ENCODE results near the gene EIF1AD. TPM values are rescaled to one million over a fixed set of nuclear protein-coding genes. Genes with fewer than 3 reads are reported as not detected.

EIF1AD gene
- total RNA-seq, 4 donors from 2014 or later, result 25.3 to 34.9 (median 28.2) TPM

GRCh38 chr11:66015936-66016792 lies 14.2 kb upstream of the EIF1AD start:
- intact Hi-C loops (cut with DNase I), result no loop called here
- Histone ChIP-seq H3K9me3 (no peaks in the 10 kb centered on the region), H3K4me3 (no peak overlapping the region), H3K27ac (replicated peaks in 1 of 4) (no peak overlapping the region), H3K36me3 (no peaks in the 10 kb centered on the region), H3K27me3 (peaks cover 0 to 36% (median 22%) of the 10 kb centered on the region in 4 donors), H3K4me1 (peaks cover 10 to 14% (median 11%) of the 10 kb centered on the region in 4 donors)
- TF ChIP-seq POLR2AphosphoS5 (IDR thresholded peaks at IDR 0.05), result no peak
- no peak for TF ChIP-seq CTCF (IDR thresholded peaks at IDR 0.05)
- no peak for TF ChIP-seq POLR2A (IDR thresholded peaks at IDR 0.05; ENCODE audit: low read depth)
- TF ChIP-seq EP300 (IDR thresholded peaks at IDR 0.05), result no peak
- DNase-seq (ENCODE audit: extremely low spot score), result no peak
- 85% methylated on average over 17 of the region's 18 CpGs for WGBS

GRCh38 chr11:66015454-66015881 lies 13.5 kb upstream of the EIF1AD start:
- no peaks in the 10 kb centered on the region for H3K36me3 ChIP-seq
- H3K9me3 ChIP-seq, result no peaks in the 10 kb centered on the region
- peaks cover 0 to 36% (median 22%) of the 10 kb centered on the region in 4 donors for H3K27me3 ChIP-seq
- H3K4me3 ChIP-seq, result no peak overlapping the region
- intact Hi-C loops (cut with DNase I), result no loop called here
- TF ChIP-seq POLR2AphosphoS5 (IDR thresholded peaks at IDR 0.05) (no peak), CTCF (IDR thresholded peaks at IDR 0.05) (no peak), POLR2A (IDR thresholded peaks at IDR 0.05; ENCODE audit: low read depth) (no peak), EP300 (IDR thresholded peaks at IDR 0.05) (no peak)
- 73% methylated on average over 5 of the region's 7 CpGs for WGBS
- DNase-seq (ENCODE audit: extremely low spot score), result no peak
- no peak overlapping the region for H3K27ac ChIP-seq (replicated peaks in 1 of 4)
- peaks cover 10 to 14% (median 11%) of the 10 kb centered on the region in 4 donors for H3K4me1 ChIP-seq

DNA sequence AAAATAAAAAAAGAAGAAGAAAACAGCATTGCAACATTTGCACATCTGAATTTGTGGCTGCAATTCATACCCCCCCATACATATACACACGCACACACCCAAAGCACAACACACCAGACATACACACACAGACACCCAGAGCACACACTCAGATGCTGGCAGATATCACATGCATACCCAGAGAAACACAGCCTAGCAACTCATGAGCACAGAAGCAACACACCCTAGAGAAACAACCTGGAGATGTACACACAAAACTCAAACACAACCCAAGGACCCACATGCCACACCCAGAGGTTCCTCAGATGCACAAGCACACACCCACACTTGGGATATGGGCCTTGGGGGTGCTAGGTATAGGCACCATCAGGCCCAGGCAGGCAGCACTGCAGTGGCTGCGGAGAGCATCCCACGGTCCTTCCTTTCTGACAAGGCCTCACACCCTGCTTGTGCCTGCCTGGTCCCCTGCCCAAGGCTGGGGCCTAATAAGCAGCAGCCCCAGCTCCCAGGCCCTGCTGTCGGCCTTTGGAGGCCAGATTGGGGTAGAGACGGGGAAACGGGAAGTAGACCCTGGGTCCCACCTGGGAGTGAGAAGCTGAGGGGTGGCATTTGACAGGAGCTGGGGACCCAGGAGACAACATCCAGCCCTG lies 13.0 kb upstream of the EIF1AD start:
- 83% methylated on average over 6 of the region's 6 CpGs for WGBS
- no peak for TF ChIP-seq POLR2A (IDR thresholded peaks at IDR 0.05; ENCODE audit: low read depth)
- TF ChIP-seq EP300 (IDR thresholded peaks at IDR 0.05), result no peak
- no peak for TF ChIP-seq POLR2AphosphoS5 (IDR thresholded peaks at IDR 0.05)
- no peak for TF ChIP-seq CTCF (IDR thresholded peaks at IDR 0.05)
- Histone ChIP-seq H3K4me3 (no peak overlapping the region), H3K36me3 (no peaks in the 10 kb centered on the region), H3K27ac (replicated peaks in 1 of 4) (no peak overlapping the region), H3K9me3 (no peaks in the 10 kb centered on the region), H3K27me3 (peaks cover 0 to 36% (median 22%) of the 10 kb centered on the region in 4 donors), H3K4me1 (peaks cover 10 to 14% (median 11%) of the 10 kb centered on the region in 4 donors)
- intact Hi-C loops (cut with DNase I), result no loop called here
- DNase-seq (ENCODE audit: extremely low spot score), result no peak

- WGBS, result 70% methylated on average over 6 of the region's 7 CpGs
- Histone ChIP-seq H3K4me3 (no peak overlapping the region), H3K9me3 (no peaks in the 10 kb centered on the region), H3K27me3 (peaks cover 0 to 36% (median 22%) of the 10 kb centered on the region in 4 donors), H3K4me1 (peaks cover 10 to 14% (median 11%) of the 10 kb centered on the region in 4 donors), H3K27ac (replicated peaks in 1 of 4) (no peak overlapping the region), H3K36me3 (no peaks in the 10 kb centered on the region)
- DNase-seq (ENCODE audit: extremely low spot score), result no peak
- intact Hi-C loops (cut with DNase I), result no loop called here
- TF ChIP-seq EP300 (IDR thresholded peaks at IDR 0.05) (no peak), POLR2A (IDR thresholded peaks at IDR 0.05; ENCODE audit: low read depth) (no peak), POLR2AphosphoS5 (IDR thresholded peaks at IDR 0.05) (no peak), CTCF (IDR thresholded peaks at IDR 0.05) (no peak)
Observed at GRCh38 chr11:66013762-66014100, 11.8 kb upstream of the EIF1AD start.
